Measurements from ENCODE around the gene ADCY2.

DNA sequence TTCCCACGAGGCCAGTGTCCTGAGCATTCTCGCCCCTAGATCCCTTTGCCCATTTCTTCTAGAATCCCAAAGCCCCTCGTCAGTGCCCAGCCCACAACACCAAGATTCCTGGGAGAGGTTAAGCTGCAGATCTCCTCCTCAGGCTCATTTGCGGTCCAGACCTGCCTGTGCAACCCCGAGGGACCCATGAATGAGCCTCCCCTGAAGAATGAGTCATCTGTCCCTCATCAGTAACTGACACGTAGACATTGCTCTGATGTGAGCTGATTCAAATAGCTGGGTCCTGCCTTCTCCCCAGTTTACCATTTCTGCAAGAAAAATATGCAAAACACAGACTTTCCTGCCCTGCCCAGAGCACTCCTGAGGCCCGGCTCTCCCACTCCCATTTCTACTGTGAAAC, 92.8 kb downstream of the ADCY2 start:
- TF ChIP-seq, protein P1, sequence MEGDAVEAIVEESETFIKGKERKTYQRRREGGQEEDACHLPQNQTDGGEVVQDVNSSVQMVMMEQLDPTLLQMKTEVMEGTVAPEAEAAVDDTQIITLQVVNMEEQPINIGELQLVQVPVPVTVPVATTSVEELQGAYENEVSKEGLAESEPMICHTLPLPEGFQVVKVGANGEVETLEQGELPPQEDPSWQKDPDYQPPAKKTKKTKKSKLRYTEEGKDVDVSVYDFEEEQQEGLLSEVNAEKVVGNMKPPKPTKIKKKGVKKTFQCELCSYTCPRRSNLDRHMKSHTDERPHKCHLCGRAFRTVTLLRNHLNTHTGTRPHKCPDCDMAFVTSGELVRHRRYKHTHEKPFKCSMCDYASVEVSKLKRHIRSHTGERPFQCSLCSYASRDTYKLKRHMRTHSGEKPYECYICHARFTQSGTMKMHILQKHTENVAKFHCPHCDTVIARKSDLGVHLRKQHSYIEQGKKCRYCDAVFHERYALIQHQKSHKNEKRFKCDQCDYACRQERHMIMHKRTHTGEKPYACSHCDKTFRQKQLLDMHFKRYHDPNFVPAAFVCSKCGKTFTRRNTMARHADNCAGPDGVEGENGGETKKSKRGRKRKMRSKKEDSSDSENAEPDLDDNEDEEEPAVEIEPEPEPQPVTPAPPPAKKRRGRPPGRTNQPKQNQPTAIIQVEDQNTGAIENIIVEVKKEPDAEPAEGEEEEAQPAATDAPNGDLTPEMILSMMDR (conservative IDR thresholded peaks at IDR 0.05; ENCODE audit: low read depth, low read length): no peak
- TF ChIP-seq EZH2 (IDR thresholded peaks at IDR 0.05; ENCODE audit: borderline replicate concordance, low read depth, low read length, poor library complexity, severe bottlenecking): no peak
